ENCODE measurements around the gene SV2A.

Gene SV2A

DNA sequence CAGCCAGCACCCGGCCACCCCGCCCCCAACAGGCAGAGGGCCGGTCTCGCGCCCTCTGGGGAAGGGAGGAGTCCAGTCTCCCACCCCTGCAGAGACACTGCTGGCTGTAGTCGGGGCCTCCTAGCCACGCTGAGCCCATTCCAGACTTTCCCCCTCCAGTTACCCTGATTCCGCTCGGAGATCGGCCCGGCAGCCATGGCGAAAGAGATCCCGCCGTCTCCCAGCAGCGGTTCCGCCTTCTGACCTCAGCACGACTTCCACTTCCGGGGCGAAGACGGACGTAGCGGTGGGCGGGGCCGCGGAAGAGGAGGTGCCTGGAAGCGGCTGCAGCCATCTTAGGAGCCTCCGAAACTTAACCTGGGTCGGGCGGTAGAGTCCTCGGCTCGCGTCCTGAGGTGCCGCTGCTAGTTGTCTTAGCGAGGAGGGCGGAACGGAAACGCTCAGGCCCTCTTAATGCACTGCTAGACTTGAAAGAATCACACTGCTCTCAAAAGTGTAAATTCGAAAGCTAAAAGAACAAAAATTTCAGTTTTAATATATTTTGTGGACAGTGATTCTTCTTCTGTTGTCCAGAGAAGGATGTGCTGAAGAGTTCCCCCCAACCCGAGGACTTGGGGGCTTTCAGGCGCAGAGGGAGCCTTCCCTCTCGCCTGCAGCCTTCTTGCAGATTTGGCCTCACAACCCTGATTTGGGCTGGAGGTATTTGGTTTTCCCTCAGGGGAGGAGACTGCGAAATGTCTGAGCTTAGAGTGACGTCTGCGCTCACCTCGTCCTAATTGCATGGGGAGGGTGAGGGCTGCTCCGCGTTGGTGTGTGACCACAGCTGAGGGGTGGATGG lies 10.1 kb upstream of the SV2A start, which contains the start of gene SF3B4:
Gene SF3B4 (minus strand): TSS at position 241 of the 838 bp plus-strand sequence. CDS start 44 bp downstream, at position 197.
- no peaks in the 10 kb centered on the region for H3K9me3 ChIP-seq (ENCODE audit: low read length)
- H3K27me3 ChIP-seq (ENCODE audit: control insufficient read depth in 1 of 2, insufficient read depth in 2 of 2, low read length in 2 of 2), result no peaks in the 10 kb centered on the region
- H3K27ac ChIP-seq (ENCODE audit: low read depth, low read length), result peak within 1 kb of the TSS; percentile 87
- H3K36me3 ChIP-seq (ENCODE audit: insufficient read depth, low read length), result peaks cover 70% of the 10 kb centered on the region
- H3K4me1 ChIP-seq (ENCODE audit: insufficient read depth, low read length), result peaks cover 32% of the 10 kb centered on the region
- peak within 1 kb of the TSS; percentile 87 to 97 for H3K4me3 ChIP-seq (ENCODE audit: low read depth in 1 of 2, low read length in 2 of 2)
- H3K9ac ChIP-seq (ENCODE audit: low read length), result peak within 1 kb of the TSS; percentile 76

DNA sequence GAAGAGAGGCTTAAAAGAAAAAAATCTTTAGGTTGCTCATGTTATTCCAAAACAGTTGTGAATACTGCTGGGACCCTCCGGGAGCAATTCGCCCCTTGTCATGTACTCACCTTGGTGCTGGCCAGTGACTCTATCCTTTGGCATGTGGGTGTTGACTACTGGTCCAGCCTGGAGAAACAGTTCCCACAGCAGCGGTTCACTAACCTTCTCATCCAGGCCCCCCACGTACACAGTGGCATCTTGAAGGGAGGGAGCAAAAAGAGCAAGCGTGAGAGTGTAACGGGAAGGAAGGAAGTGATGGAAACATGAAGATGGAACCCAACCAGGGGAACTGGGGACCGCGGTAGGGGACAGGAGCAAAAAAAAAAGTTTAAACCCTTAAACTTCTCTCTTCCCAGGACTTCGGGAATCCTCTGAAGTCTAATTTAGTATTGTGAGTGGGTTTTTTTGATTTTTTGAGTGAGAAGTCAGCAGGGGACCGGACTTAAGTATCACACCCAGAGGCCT lies 9.5 kb upstream of the SV2A start:
- Histone ChIP-seq H3K4me3 (ENCODE audit: low read depth in 1 of 2, low read length in 2 of 2) (peak overlapping the region; percentile 87 to 97), H3K36me3 (ENCODE audit: insufficient read depth, low read length) (peaks cover 73% of the 10 kb centered on the region), H3K4me1 (ENCODE audit: insufficient read depth, low read length) (peaks cover 32% of the 10 kb centered on the region), H3K27me3 (ENCODE audit: control insufficient read depth in 1 of 2, insufficient read depth in 2 of 2, low read length in 2 of 2) (no peaks in the 10 kb centered on the region), H3K9me3 (ENCODE audit: low read length) (no peaks in the 10 kb centered on the region), H3K9ac (ENCODE audit: low read length) (peak overlapping the region; percentile 76), H3K27ac (ENCODE audit: low read depth, low read length) (peak overlapping the region; percentile 87)

DNA sequence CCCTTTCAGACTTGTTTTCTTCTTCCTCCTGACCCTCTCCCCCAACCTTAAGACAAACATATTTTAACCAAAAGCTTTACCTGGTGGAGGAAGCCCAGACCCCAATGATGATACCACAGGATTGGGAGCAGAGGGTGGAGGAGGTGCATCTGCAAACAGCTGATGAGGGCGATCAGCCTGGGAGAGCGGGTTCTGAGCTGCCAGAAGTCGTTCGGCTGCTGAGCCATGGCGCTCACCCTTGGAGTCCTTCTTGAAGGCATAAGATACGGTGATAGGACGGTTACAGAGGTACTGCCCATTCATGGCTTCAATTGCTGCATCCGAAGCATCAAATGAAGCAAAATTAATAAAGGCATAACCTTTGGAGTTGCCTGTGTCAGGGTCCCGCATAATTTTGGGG lies 8.7 kb upstream of the SV2A start:
- H3K4me1 ChIP-seq (ENCODE audit: insufficient read depth, low read length), result peaks cover 32% of the 10 kb centered on the region
- H3K4me3 ChIP-seq (ENCODE audit: low read depth in 1 of 2, low read length in 2 of 2), result peak overlapping the region in 1 of 2 donors; percentile 97
- H3K9me3 ChIP-seq (ENCODE audit: low read length), result no peaks in the 10 kb centered on the region
- H3K27me3 ChIP-seq (ENCODE audit: control insufficient read depth in 1 of 2, insufficient read depth in 2 of 2, low read length in 2 of 2), result no peaks in the 10 kb centered on the region
- no peak overlapping the region for H3K9ac ChIP-seq (ENCODE audit: low read length)
- peaks cover 64% of the 10 kb centered on the region for H3K36me3 ChIP-seq (ENCODE audit: insufficient read depth, low read length)
- no peak overlapping the region for H3K27ac ChIP-seq (ENCODE audit: low read depth, low read length)

DNA sequence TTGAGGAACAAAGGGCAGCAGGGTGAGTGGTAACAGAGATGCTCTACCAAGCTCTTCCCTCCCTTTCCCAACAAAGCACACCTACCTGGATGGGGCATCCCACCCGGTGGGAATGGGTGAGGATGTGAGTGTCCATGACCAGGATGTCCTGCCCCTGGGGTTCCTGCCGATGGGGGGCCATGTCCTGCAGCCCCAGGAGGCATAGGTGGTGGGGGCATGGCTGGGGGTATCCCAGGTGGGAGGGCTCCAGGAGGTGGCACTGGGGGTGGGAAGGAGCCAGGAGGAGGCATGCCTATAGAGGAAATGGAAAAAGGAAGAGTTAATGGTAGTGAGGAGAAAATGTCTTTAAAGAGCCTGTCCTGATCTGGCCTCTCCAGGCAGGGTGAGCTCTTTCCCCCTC lies 8.1 kb upstream of the SV2A start:
- peaks cover 59% of the 10 kb centered on the region for H3K36me3 ChIP-seq (ENCODE audit: insufficient read depth, low read length)
- H3K4me1 ChIP-seq (ENCODE audit: insufficient read depth, low read length), result peaks cover 32% of the 10 kb centered on the region
- H3K27me3 ChIP-seq (ENCODE audit: control insufficient read depth in 1 of 2, insufficient read depth in 2 of 2, low read length in 2 of 2), result no peaks in the 10 kb centered on the region
- no peak overlapping the region for H3K27ac ChIP-seq (ENCODE audit: low read depth, low read length)
- peak overlapping the region in 1 of 2 donors; percentile 97 for H3K4me3 ChIP-seq (ENCODE audit: low read depth in 1 of 2, low read length in 2 of 2)
- H3K9ac ChIP-seq (ENCODE audit: low read length), result no peak overlapping the region
- H3K9me3 ChIP-seq (ENCODE audit: low read length), result no peaks in the 10 kb centered on the region

DNA sequence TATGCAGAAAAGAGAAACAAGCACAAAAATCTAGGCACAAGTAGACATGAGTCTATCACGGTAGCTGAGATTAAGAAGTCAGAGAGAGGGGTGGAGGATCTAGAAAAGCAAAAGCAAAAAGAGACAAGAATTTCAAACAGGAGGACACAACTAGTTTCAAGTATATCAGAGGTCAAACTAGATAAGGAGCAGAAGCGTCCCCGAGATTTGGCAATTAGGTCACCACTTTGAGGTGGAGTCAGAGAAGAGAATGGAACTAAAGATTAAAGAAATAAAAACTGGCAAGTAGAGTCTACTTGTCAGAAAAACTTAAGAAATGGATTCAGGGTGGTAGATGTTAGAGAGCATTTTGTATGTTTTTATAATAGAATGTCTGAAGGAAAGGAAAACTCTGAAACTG lies 7.7 kb upstream of the SV2A start:
- H3K9ac ChIP-seq (ENCODE audit: low read length), result no peak overlapping the region
- no peaks in the 10 kb centered on the region for H3K27me3 ChIP-seq (ENCODE audit: control insufficient read depth in 1 of 2, insufficient read depth in 2 of 2, low read length in 2 of 2)
- peaks cover 56% of the 10 kb centered on the region for H3K36me3 ChIP-seq (ENCODE audit: insufficient read depth, low read length)
- H3K4me3 ChIP-seq (ENCODE audit: low read depth in 1 of 2, low read length in 2 of 2), result no peak overlapping the region
- H3K4me1 ChIP-seq (ENCODE audit: insufficient read depth, low read length), result peaks cover 32% of the 10 kb centered on the region
- no peaks in the 10 kb centered on the region for H3K9me3 ChIP-seq (ENCODE audit: low read length)
- no peak overlapping the region for H3K27ac ChIP-seq (ENCODE audit: low read depth, low read length)

DNA sequence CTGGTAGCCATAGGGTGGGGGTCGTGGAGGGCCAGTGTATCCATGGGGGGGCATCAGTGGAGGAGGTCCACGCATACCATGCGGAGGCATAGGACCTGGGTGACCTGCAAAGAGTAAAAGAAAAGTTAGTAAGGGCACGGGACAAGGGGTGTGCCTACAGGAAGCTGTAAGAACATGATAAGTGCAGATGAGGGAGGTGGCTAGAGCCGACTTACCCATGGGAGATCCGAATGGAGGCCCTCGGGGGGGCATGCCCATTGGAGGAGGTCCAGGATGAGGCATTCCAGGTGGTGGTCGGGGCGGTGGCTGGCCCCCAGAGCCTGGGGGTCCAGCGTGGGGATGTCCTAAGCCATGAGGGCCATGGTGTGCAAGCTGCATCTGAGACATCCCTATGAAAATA lies 6.0 kb upstream of the SV2A start:
- no peak overlapping the region for H3K27ac ChIP-seq (ENCODE audit: low read depth, low read length)
- no peaks in the 10 kb centered on the region for H3K9me3 ChIP-seq (ENCODE audit: low read length)
- H3K4me1 ChIP-seq (ENCODE audit: insufficient read depth, low read length), result peaks cover 33% of the 10 kb centered on the region
- no peak overlapping the region for H3K4me3 ChIP-seq (ENCODE audit: low read depth in 1 of 2, low read length in 2 of 2)
- H3K27me3 ChIP-seq (ENCODE audit: control insufficient read depth in 1 of 2, insufficient read depth in 2 of 2, low read length in 2 of 2), result no peaks in the 10 kb centered on the region
- no peak overlapping the region for H3K9ac ChIP-seq (ENCODE audit: low read length)
- H3K36me3 ChIP-seq (ENCODE audit: insufficient read depth, low read length), result peaks cover 41% of the 10 kb centered on the region

DNA sequence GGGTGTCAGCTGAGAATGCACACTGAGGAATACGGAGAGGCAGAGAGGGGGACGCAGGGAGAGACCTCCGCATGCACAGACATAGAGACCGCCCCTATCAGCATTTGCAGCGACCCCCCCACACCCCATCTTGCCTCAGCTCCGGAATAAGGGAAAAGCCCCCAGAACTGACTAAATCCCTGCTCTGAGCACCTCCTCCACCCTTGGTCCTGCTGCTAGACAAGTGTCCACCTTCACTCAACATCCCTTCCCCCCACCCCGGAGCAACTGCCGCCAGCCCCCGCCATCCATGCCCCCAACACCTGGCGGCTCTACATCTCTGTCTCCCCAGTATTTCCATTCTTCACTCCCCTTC lies 769 bp downstream of the SV2A start:
- Histone ChIP-seq H3K9ac (ENCODE audit: low read length) (no peak overlapping the region), H3K27ac (ENCODE audit: low read depth, low read length) (no peak overlapping the region), H3K4me3 (ENCODE audit: low read depth in 1 of 2, low read length in 2 of 2) (peak overlapping the region in 1 of 2 donors; percentile 88), H3K9me3 (ENCODE audit: low read length) (no peaks in the 10 kb centered on the region), H3K4me1 (ENCODE audit: insufficient read depth, low read length) (peaks cover 22% of the 10 kb centered on the region), H3K27me3 (ENCODE audit: control insufficient read depth in 1 of 2, insufficient read depth in 2 of 2, low read length in 2 of 2) (no peaks in the 10 kb centered on the region), H3K36me3 (ENCODE audit: insufficient read depth, low read length) (peaks cover 8% of the 10 kb centered on the region)

DNA sequence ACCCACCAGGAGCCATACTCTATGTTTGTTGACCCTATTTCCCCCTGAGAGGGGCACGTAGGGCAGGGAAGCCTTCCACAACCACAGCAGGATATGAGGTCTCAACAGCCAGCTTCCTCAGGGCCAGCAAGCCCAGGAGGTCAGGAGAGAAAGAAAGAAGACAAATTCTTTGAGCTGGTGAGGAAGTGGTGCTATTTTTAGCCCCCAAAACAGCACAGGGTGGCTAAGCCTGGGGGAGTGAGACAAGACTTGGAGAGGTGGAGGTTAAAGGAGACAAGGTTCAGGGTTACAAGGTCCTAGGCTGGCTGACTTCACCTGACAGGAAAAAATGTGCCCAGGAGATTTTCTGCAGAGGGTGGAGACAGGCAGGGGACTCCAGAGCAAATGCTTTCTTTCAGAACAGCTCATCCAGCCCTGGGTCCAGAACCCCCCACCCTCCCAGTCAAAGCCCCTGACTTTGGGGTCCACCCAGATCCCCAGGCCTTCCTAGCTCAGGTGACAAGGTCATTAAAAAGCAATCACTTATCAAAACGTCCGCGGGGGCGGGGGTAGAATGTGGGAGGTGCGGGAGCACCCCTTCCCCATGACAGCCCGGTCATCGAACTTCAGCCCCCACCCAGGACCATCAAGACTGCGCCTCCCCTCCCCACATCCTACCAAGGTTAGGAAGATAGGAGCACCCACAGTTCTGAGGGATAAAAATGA lies 1.3 kb downstream of the SV2A start:
- Histone ChIP-seq H3K9me3 (ENCODE audit: low read length) (no peaks in the 10 kb centered on the region), H3K4me3 (ENCODE audit: low read depth in 1 of 2, low read length in 2 of 2) (peak overlapping the region in 1 of 2 donors; percentile 88), H3K9ac (ENCODE audit: low read length) (no peak overlapping the region), H3K27me3 (ENCODE audit: control insufficient read depth in 1 of 2, insufficient read depth in 2 of 2, low read length in 2 of 2) (no peaks in the 10 kb centered on the region), H3K4me1 (ENCODE audit: insufficient read depth, low read length) (peaks cover 22% of the 10 kb centered on the region), H3K36me3 (ENCODE audit: insufficient read depth, low read length) (peaks cover 8% of the 10 kb centered on the region), H3K27ac (ENCODE audit: low read depth, low read length) (no peak overlapping the region)

DNA sequence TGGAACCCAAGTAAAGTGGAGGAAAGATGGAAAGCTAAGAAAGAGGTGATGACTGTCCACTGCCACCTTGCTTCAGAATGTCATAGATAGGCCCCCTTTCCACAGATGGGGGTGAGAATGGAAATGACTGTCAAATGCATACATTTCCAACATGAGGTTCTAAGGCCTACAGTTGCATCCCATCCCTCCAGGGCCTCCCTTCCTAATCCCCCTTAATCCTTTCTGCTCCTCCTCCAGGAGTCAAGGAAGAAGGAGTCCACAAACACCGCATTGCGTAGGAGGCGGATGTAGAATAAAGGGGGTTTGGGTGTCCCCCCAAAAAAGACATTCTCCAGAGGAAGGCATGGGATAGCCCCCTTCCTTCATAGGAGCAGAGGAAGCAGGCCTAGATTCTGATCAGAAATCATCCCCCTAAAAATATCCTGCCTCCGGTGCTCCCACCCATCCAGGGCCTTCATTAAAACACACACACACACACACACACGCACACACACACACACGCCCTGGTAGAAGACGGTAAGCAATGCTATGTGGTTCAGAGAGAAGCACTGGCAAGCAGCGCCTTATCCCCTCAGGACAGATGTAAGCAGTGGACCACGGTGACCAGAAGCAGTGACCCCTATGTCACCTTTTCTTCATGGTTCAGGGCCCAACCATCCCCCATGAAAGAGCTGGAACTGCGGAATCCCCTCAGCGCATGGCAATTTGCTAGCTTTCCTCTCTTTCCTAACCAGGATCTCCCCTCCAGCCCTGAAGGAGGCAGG lies 2.0 kb downstream of the SV2A start:
- no peak overlapping the region for H3K27ac ChIP-seq (ENCODE audit: low read depth, low read length)
- no peaks in the 10 kb centered on the region for H3K27me3 ChIP-seq (ENCODE audit: control insufficient read depth in 1 of 2, insufficient read depth in 2 of 2, low read length in 2 of 2)
- peaks cover 22% of the 10 kb centered on the region for H3K4me1 ChIP-seq (ENCODE audit: insufficient read depth, low read length)
- no peaks in the 10 kb centered on the region for H3K9me3 ChIP-seq (ENCODE audit: low read length)
- H3K4me3 ChIP-seq (ENCODE audit: low read depth in 1 of 2, low read length in 2 of 2), result no peak overlapping the region
- peaks cover 8% of the 10 kb centered on the region for H3K36me3 ChIP-seq (ENCODE audit: insufficient read depth, low read length)
- H3K9ac ChIP-seq (ENCODE audit: low read length), result no peak overlapping the region

DNA sequence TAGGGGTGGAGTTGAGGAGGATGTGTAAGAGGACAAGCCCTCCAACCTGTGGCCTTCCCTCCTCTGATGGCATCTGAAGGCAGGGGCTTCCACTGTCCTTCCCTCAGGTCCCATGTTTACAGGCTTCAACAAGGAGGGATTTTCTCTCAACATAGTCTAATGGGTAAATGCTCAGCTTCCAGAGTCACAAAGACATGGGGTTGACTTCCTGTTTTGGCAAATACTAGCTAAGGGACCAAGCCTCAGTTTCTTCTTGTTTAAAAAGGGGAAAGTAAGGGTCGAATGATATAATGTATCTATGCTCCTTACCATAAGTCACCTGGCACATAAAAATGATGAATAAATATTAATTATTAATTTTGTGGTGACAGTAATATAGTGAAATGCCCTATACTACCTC lies 3.1 kb downstream of the SV2A start:
- Histone ChIP-seq H3K9me3 (ENCODE audit: low read length) (no peaks in the 10 kb centered on the region), H3K4me3 (ENCODE audit: low read depth in 1 of 2, low read length in 2 of 2) (no peak overlapping the region), H3K27ac (ENCODE audit: low read depth, low read length) (no peak overlapping the region), H3K36me3 (ENCODE audit: insufficient read depth, low read length) (peaks cover 8% of the 10 kb centered on the region), H3K27me3 (ENCODE audit: control insufficient read depth in 1 of 2, insufficient read depth in 2 of 2, low read length in 2 of 2) (no peaks in the 10 kb centered on the region), H3K4me1 (ENCODE audit: insufficient read depth, low read length) (peaks cover 22% of the 10 kb centered on the region), H3K9ac (ENCODE audit: low read length) (no peak overlapping the region)

DNA sequence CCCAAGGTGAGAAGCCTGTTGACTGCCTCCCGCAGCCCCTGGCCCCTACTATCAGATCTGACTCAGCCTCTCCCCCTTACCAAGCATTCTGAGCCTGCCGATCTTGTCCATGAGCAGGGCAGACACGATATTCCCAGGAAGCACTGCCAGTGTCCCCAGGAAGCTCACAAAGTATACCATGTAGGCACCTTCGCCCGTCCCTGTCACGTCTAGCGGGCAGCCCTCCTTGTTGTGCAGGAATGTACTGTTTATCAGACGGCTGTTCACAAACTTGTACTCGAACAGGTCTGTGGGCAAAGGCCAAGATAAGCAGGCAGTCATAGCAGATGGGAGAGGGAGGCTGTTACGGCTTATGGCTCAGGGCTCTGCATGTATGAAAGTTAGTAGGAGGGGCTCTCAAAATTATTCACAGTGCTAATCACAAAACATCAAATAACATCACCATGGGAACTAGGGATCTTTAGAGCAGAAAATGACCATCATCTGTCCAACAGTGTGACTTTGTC lies 11.0 kb downstream of the SV2A start:
- Histone ChIP-seq H3K9me3 (ENCODE audit: low read length) (no peaks in the 10 kb centered on the region), H3K27me3 (ENCODE audit: control insufficient read depth in 1 of 2, insufficient read depth in 2 of 2, low read length in 2 of 2) (no peaks in the 10 kb centered on the region), H3K36me3 (ENCODE audit: insufficient read depth, low read length) (peaks cover 19% of the 10 kb centered on the region), H3K27ac (ENCODE audit: low read depth, low read length) (no peak overlapping the region), H3K4me3 (ENCODE audit: low read depth in 1 of 2, low read length in 2 of 2) (no peak overlapping the region), H3K4me1 (ENCODE audit: insufficient read depth, low read length) (no peaks in the 10 kb centered on the region), H3K9ac (ENCODE audit: low read length) (no peak overlapping the region)

All from muscle layer of colon (tissue), 2 donors.